RWPE1 (cell line): ENCODE measurements around the gene DTD2.

Experiments
- CTCF ChIA-PET: fragments of 350-600 bp; sonication (Branson Sonifier 250); formaldehyde crosslinking; extraction: SDS; loops from one replicate; lab custom pipeline; 2021; lab: Yijun Ruan, JAX
- POLR2A ChIA-PET: fragments of 400-600 bp; formaldehyde crosslinking; extraction: SDS; loops from one replicate; lab custom pipeline; 2020; ENCODE audit warnings: antibody characterized with exemption; ENCODE audit not compliant: low non-redundant PET; lab: Yijun Ruan, JAX
- DNase-seq: peaks from one replicate; pipeline ENCODE4 v3.0.0; 2012; ENCODE audit warnings: low spot score
- H3K27ac ChIP-seq: fragments of 450-650 bp; 2 replicates; pipeline ENCODE4 v1.5.1; 2017
- CTCF ChIP-seq: fragments of 450-650 bp; conservative IDR thresholded peaks from 2 replicates; pipeline ENCODE4 v1.5.1; 2017; ENCODE audit warnings: low read depth, mild to moderate bottlenecking

The DTD2 gene

GRCh38 chr14:31411218-31411727 is 46.0 kb downstream of the DTD2 start:
- no peak for TF ChIP-seq CTCF
- no peak overlapping the region for H3K27ac ChIP-seq
- POLR2A ChIA-PET = no interaction called here
- CTCF ChIA-PET = interaction anchor here (0.6 to 0.7 kb wide), 2 partner anchors 180 to 493 kb away, joined by 3 read pairs; no protein-coding TSS in a partner anchor
- no peak for DNase-seq

DNA sequence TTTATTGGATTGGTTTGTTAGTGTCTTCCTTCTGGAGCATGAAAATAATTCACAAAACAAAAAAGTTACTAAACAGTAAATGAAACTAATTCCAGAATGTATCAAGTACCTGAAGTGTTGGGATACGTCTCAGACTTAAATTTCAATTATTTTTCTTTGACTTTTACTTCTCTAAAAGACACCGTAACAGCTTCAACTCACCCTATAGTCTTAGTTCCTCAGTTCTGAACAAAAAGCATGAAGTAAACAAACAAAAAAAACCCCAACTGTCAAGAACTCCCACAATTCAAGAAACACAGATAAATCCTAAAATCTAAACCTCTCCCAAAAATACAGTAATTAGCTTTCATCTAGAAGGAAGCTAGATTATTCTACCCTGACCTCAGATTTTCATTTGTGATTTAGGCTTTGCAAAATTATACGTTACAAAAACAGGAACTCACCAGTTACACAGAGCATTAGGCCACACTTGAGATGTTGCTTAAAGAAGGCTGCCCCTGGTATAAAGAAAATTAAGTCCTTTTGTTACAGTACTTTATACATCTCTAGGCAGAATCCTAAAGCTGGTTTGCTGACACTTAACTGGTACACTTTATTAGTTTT is 47.2 kb downstream of the DTD2 start:
- ChIA-PET POLR2A (no interaction called here), CTCF (interaction anchor here (0.7 kb wide), 1 partner anchor 181 kb away, joined by 3 read pairs; no protein-coding TSS in a partner anchor)
- no peak for DNase-seq
- no peak for TF ChIP-seq CTCF
- no peak overlapping the region for H3K27ac ChIP-seq

- POLR2A ChIA-PET = no interaction called here
- no peak overlapping the region for H3K27ac ChIP-seq
- TF ChIP-seq CTCF = no peak
- CTCF ChIA-PET = interaction anchor here (0.6 kb wide), 1 partner anchor 20 kb away, joined by 3 read pairs; no protein-coding TSS in a partner anchor
- DNase-seq = no peak
Measured at GRCh38 chr14:31408421-31408820, 48.9 kb downstream of the DTD2 start.

DNA sequence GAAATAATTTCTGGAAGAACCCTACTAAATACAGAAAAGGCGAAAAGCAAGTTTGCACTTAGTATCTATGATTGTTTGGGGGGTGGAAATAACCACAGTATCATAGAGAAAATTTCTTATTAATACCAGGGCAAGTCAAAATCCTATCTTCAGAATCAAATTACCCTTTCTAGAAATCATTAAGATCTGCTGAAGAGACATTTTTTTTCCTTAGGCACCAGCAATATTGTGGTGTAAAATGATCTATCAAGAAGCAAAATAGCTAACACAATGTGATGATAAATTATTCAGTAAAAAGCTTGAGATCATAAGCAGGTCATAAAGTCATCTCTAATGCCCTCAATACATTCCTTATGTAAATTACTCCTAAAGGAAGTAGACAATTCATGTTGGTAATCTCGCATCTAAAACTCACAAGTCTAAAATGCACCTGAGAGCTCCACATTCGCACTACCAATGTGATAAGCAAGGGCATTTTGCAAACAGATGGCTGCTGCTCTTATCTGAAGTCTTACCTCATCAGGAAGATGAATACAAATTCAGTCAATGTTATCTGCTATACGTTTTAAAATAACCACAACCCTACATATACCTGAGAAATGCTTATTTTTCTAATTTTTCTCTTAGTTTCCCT is 51.6 kb downstream of the DTD2 start:
- H3K27ac ChIP-seq = no peak overlapping the region
- POLR2A ChIA-PET = no interaction called here
- CTCF ChIA-PET = interaction anchor here (0.6 to 0.8 kb wide), 3 partner anchors 22 to 1788 kb away, joined by 3 to 4 read pairs (median 3); no protein-coding TSS in a partner anchor
- DNase-seq = no peak
- no peak for TF ChIP-seq CTCF

DNA sequence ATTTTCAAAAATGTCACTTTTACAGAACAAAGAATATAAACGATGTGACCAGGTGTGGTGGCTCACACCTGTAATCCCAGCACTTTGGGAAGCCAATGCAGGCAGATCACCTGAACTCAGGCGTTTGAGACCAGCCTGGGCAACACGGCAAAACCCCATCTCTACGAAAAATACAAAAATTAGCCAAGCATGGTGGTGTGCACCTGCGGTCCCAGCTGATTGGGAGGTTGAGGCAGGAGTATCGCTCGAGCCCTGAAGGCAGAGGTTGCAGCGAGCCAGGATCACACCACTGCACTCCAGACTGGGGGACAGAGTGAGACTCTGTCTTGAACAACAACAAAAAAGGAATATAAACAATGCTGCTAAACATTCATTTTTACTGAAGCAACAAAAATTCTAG is 52.2 kb downstream of the DTD2 start:
- no peak overlapping the region for H3K27ac ChIP-seq
- ChIA-PET POLR2A (no interaction called here), CTCF (no interaction called here)
- TF ChIP-seq CTCF = no peak
- no peak for DNase-seq

DNA sequence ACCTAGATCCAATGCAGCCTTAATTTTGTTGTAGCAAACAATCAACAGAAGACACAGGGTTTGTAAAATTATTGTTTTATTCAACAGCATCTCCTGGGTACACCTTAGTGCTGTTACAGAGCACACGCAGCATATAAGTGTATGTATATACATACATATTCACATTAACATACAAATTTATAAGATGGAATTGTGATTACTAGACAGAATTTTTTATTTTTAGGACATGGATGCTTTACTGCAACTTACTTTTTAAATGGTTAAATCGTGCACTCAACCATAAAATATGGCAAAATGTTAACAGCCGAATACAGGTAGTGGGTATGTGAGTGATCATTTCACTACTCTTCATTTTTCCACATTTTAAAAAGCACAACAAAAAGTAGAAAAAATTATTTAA is 53.6 kb downstream of the DTD2 start:
- DNase-seq = no peak
- no peak for TF ChIP-seq CTCF
- POLR2A ChIA-PET = no interaction called here
- no peak overlapping the region for H3K27ac ChIP-seq
- CTCF ChIA-PET = interaction anchor here (0.7 kb wide), 1 partner anchor 42 kb away, joined by 3 read pairs; no protein-coding TSS in a partner anchor
